GM21423 (cell line): ENCODE measurements around the gene UBALD1.
A peak's percentile ranks its signal among the peaks of the same experiment; 100 is the strongest.

Source experiments
- ATAC-seq: cut with Tn5 transposase; IDR thresholded peaks from one replicate; pipeline ENCODE4 v1.9.1; 2021; ENCODE audit warnings: mild to moderate bottlenecking, moderate library complexity; ENCODE audit not compliant: unreplicated experiment

UBALD1 gene

GRCh38 chr16:4616047-4616811 lies 1.5 kb upstream of the UBALD1 start:
- peak; percentile 74 for ATAC-seq

- no peak for ATAC-seq
These were observed 827 bp upstream of the UBALD1 start for GRCh38 chr16:4615384-4616046.

- ATAC-seq, result no peak
These were observed 785 bp downstream of the UBALD1 start for GRCh38 chr16:4613636-4614570.

GRCh38 chr16:4612977-4613635 lies 1.6 kb downstream of the UBALD1 start:
- ATAC-seq, result no peak

- no peak for ATAC-seq
These were observed 2.2 kb downstream of the UBALD1 start for GRCh38 chr16:4612474-4612931.

GRCh38 chr16:4611337-4612021 lies 3.2 kb downstream of the UBALD1 start:
- no peak for ATAC-seq

- no peak for ATAC-seq
These were observed 4.4 kb downstream of the UBALD1 start for GRCh38 chr16:4610011-4611005.

- ATAC-seq, result no peak
These were observed 5.3 kb downstream of the UBALD1 start for GRCh38 chr16:4609200-4610010.

GRCh38 chr16:4608704-4608980 lies 6.0 kb downstream of the UBALD1 start:
- ATAC-seq, result no peak

- no peak for ATAC-seq
These were observed 6.6 kb downstream of the UBALD1 start for GRCh38 chr16:4607841-4608703.

- ATAC-seq, result no peak
These were observed 8.3 kb downstream of the UBALD1 start for GRCh38 chr16:4606354-4606753.

- no peak for ATAC-seq
These were observed 10.3 kb downstream of the UBALD1 start for GRCh38 chr16:4604401-4604800.

- no peak for ATAC-seq
These were observed 11.0 kb downstream of the UBALD1 start for GRCh38 chr16:4603624-4604170.

- no peak for ATAC-seq
These were observed 12.4 kb downstream of the UBALD1 start for GRCh38 chr16:4602331-4602730.

- ATAC-seq, result no peak
These were observed 12.9 kb downstream of the UBALD1 start for GRCh38 chr16:4601864-4602186.

- ATAC-seq, result no peak
These were observed 13.4 kb downstream of the UBALD1 start for GRCh38 chr16:4601036-4601863.
